Cardiac fibroblast (primary cell): ENCODE data around the gene ASH1L.
"Not testable (repeated sequence)": the region's sequence is repeated elsewhere in the genome, so short reads cannot be mapped to it uniquely, and the experiment has no call there.

Source experiments
- DNase-seq, 2 donors: peaks; one replicate each; pipeline versions ENCODE4 v3.0.0 to v3.0.0-alpha.2; 2010; ENCODE audit warnings: low read depth in 2 of 2
- H3K4me3 ChIP-seq, 2 donors: replicated peaks in 1 of 2; 1 replicate in 1 of 2; 2 replicates in 1 of 2; pipeline ENCODE4 v1.5.1; 2011; ENCODE audit warnings: low read depth in 2 of 2, low read length in 2 of 2, mild to moderate bottlenecking in 2 of 2, moderate library complexity in 1 of 2
- CTCF ChIP-seq: IDR thresholded peaks from one replicate; pipeline ENCODE4 v1.5.1; 2011; ENCODE audit warnings: low read depth, mild to moderate bottlenecking, low read length, inconsistent platforms

The ASH1L gene

GRCh38 chr1:155596864-155597263, 34.3 kb upstream of the ASH1L start:
- H3K4me3 ChIP-seq: no peak overlapping the region
- no peak for TF ChIP-seq CTCF
- no peak for DNase-seq

- H3K4me3 ChIP-seq, DNase-seq: not testable (repeated sequence)
Observed at GRCh38 chr1:155595877-155596474, 33.4 kb upstream of the ASH1L start.

- no peak overlapping the region for H3K4me3 ChIP-seq
- TF ChIP-seq CTCF: peak; percentile 37
- DNase-seq: peak; percentile 81 to 83
Observed at GRCh38 chr1:155591770-155592169, 29.2 kb upstream of the ASH1L start.

- H3K4me3 ChIP-seq, DNase-seq: not testable (repeated sequence)
Observed at GRCh38 chr1:155590516-155591247, 28.1 kb upstream of the ASH1L start.

- H3K4me3 ChIP-seq, DNase-seq: not testable (repeated sequence)
Observed at GRCh38 chr1:155589282-155589681, 26.7 kb upstream of the ASH1L start.

- DNase-seq: not testable (repeated sequence)
Observed at GRCh38 chr1:155583846-155584245, 21.2 kb upstream of the ASH1L start.

GRCh38 chr1:155575608-155576007, 13.0 kb upstream of the ASH1L start:
- not testable (repeated sequence) for H3K4me3 ChIP-seq, DNase-seq

More at GRCh38 chr1:155583846-155584245, 21.2 kb upstream of the ASH1L start:
- H3K4me3 ChIP-seq: not testable (repeated sequence)

GRCh38 chr1:155574077-155574476, 11.5 kb upstream of the ASH1L start:
- H3K4me3 ChIP-seq: no peak overlapping the region
- no peak for DNase-seq
- no peak for TF ChIP-seq CTCF

- no peak for TF ChIP-seq CTCF
- H3K4me3 ChIP-seq: no peak overlapping the region
- peak; percentile 3 to 53 for DNase-seq
Observed at GRCh38 chr1:155570593-155570990, 8.0 kb upstream of the ASH1L start.
